ENCODE data around the gene ELAVL1. TPM values are rescaled to one million over a fixed set of nuclear protein-coding genes. Genes with fewer than 3 reads are reported as not detected.

ELAVL1 gene
- total RNA-seq, 1 donor from 2014 or later = 49.7 TPM

DNA sequence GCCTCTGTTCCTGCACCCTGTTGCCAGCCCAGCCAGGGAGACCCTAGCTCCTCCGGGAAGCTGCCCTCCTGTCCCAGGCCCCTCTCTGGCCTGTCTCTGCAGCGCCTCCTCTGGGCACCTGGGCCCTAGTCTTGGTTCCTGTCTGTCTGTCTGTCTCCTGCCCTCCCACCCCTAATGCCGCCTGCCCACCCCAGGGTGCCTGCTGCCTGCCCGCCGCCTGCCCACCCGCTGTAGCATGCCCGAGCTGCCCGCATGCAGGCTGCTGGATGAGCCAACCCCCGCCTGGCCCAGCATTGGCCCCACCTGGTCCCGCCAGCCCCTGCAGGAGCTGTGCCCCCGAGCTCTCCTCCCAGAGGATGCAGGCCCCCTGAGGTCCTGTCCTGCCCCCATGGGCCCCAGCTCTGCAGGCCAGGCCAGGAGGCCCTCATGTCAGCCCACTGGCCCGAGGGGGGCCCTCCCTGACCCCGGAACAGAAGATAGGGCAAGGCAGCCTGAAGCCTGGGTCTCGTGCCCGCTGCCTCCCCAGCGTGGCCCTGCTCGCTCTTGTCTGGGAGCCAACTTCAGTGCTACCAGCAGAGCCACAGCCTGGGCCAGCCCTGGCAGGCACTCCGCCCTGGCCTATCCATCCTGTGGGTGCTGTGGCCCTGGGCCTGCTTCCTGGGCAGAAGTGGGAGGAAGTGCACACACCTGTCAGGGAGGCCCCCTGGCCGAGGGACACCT is 96.5 kb downstream of the ELAVL1 start:
- intact Hi-C loops (cut with DNase I) = no loop called here
- DNase-seq (ENCODE audit: low spot score) (no peak), ATAC-seq (no peak)

Other genes starting within 250 kb of the ELAVL1 start
- gene CLEC4M, start 242.4 kb downstream of the ELAVL1 start, total RNA-seq = not detected
- gene EVI5L, start 175.4 kb downstream of the ELAVL1 start, total RNA-seq = 14.2 TPM
- 0.09 TPM for gene PRR36, start 131.3 kb downstream of the ELAVL1 start, total RNA-seq
- 0.09 TPM for gene LRRC8E, start 117.1 kb downstream of the ELAVL1 start, total RNA-seq
- gene MAP2K7, start 101.8 kb downstream of the ELAVL1 start, total RNA-seq = 34.0 TPM
- not detected for gene TGFBR3L, start 90.8 kb downstream of the ELAVL1 start, total RNA-seq
- 14.9 TPM for gene SNAPC2, start 85.3 kb downstream of the ELAVL1 start, total RNA-seq
- 1.5 TPM for gene CTXN1, start 79.5 kb downstream of the ELAVL1 start, total RNA-seq
- gene TIMM44, start 62.0 kb downstream of the ELAVL1 start, total RNA-seq = 49.6 TPM
- not detected for gene CCL25, start 47.1 kb upstream of the ELAVL1 start, total RNA-seq
- 0.85 TPM for gene FBN3, start 144.0 kb upstream of the ELAVL1 start, total RNA-seq
- gene CERS4, start 203.7 kb upstream of the ELAVL1 start, total RNA-seq = 66.9 TPM

Measured in sciatic nerve (tissue), 2 donors.